GM21423 (cell line): ENCODE results near the gene CARMIL1.
"Not testable (repeated sequence)": the region's sequence is repeated elsewhere in the genome, so short reads cannot be mapped to it uniquely, and the experiment has no call there.

Experiments used
- ATAC-seq: cut with Tn5 transposase; IDR thresholded peaks from one replicate; pipeline ENCODE4 v1.9.1; 2021; ENCODE audit warnings: mild to moderate bottlenecking, moderate library complexity; ENCODE audit not compliant: unreplicated experiment

The CARMIL1 gene

GRCh38 chr6:25548451-25548850 is 269.3 kb downstream of the CARMIL1 start:
- no peak for ATAC-seq

DNA sequence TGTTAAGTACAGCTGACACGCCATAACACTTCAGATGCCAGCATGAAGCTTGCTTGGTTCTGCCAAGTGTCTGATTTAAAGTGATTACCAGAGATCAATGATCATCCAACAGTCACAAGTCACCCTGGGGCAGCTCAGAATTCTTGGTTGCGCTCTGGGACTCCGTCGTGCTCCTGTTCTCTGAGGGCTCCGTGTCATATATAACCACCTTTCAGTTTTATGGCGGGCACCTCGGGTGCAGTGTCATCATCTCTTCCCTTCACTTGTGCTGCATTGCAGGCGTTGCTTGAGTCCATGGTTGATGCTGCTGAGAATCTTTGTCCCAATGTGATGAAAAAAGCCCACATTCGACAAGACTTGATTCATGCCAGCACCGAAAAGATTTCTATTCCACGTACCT is 271.5 kb downstream of the CARMIL1 start:
- no peak for ATAC-seq

DNA sequence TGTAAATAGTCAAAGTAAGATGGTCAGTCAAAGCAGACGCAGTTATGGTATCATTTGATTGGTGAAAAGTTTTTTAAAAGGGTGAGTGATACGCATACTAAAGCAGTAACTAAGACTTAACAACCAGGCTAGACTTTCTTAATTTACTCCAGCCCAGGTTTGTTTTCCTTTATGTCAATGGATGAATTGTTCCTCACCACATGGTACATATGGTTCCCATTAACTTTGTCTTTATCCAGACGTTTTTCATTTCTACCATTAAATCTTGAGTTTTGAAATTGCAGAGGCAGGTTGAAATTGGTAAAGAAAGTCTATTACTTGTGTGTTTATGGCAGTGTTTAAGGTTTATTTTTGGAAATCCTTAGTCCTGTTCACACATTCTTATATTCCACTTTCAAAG is 274.3 kb downstream of the CARMIL1 start:
- ATAC-seq, result no peak

GRCh38 chr6:25555188-25555587 is 276.0 kb downstream of the CARMIL1 start:
- no peak for ATAC-seq

GRCh38 chr6:25556516-25556915 is 277.3 kb downstream of the CARMIL1 start:
- ATAC-seq, result no peak

- no peak for ATAC-seq
These were observed 279.1 kb downstream of the CARMIL1 start for GRCh38 chr6:25558155-25558817.

DNA sequence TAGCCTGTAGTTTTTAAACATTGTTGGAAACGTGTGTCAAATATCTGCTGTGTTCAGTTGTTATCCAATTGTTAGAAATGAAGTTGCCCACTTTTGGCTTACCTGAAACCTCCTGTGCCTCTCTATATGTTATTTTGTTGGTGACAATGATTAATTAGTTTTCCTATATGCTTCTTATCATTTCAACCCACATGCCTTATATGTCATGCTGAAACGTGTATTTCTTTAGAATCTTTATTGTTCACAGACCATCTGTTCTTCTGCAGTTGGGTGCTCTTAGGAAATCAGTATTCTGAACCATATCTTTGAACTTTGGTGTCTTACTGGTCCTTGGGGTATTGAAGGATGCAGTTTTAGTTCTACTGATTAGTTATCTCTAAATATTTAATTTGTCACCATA is 281.7 kb downstream of the CARMIL1 start:
- ATAC-seq, result no peak

DNA sequence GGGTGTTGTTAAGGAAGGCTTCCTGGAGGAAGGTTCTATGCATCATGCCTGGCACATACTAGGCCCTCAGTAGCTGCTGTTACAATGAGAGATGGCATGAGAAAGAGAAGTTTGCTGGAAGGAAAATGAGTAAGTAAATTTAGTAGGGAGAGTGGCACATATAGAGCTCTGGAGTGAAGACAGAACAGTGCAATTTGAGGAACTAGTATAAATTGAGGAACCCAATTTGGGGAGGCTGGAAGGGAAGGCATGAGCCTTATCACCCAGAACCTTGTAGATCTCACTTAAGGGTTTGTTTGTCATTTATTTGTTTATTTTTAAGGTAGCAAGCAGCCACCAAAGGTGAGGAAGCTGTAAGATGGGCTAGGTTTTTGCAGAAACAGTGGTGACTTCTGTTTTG is 285.8 kb downstream of the CARMIL1 start:
- ATAC-seq, result no peak

GRCh38 chr6:25570578-25570977 is 291.4 kb downstream of the CARMIL1 start:
- ATAC-seq, result no peak

- ATAC-seq, result no peak
These were observed 297.7 kb downstream of the CARMIL1 start for GRCh38 chr6:25576919-25577318.

- no peak for ATAC-seq
These were observed 299.4 kb downstream of the CARMIL1 start for GRCh38 chr6:25578538-25578937.

DNA sequence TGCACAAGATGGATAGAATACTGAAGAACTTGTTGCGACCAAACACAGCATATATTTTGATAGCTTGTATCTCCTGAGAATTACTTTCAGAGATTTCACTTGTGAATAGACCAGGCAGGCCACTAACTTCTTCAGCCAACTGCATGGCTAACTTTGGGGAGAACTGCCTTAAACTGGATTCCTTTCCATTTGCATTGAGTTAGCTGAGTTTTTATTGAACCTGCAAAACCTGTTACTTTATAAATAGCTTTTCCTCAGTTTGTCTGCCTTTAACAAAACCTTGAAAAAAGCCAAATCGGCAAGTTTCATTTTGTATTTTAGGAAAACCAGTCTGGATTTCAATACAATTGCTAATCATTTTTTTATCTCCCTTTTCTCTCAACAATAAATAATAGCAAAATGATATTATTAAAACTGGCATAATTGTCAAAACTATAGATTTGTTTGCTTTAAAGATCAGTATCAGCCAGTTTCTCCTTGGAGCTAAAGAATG is 300.3 kb downstream of the CARMIL1 start:
- no peak for ATAC-seq

- no peak for ATAC-seq
These were observed 300.8 kb downstream of the CARMIL1 start for GRCh38 chr6:25579902-25580495.

DNA sequence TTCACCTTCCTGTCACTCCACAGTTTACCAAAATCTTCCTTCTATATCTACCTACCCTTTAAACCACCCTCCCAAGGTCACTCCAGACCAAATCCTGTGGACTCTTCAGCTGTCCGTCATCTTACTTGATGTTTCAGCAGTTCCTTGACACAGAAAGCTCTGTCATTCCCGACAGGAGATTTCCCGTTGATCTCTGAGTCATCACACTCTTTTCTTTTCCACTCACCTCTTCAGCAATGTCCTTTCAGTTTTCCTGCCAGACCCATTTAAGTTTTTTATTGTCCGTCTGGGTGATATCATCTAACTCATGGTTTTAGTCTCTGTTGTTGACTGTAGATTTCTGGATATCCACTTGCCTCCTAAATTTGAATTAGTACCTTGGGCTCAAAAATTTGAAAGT is 302.9 kb downstream of the CARMIL1 start:
- ATAC-seq, result no peak

GRCh38 chr6:25583099-25583498 is 303.9 kb downstream of the CARMIL1 start:
- no peak for ATAC-seq

DNA sequence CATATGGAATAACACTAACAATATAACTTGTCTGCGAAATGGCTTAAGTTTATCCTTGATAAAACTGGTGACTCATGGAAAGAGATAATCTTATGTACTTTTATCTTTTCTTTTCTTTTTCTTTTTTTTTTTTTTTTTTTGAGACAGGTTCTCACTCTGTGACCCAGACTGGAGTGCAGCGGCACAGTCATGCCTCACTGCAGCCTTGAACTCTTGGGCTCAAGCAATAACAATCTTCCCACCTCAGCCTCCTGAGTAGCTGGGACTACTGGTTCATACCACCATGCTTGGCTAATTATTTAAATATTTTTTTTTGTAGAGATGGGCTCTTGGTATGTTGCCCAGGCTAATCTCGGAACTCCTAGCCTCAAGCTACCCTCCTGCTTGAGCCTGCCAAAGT is 304.7 kb downstream of the CARMIL1 start:
- no peak for ATAC-seq

GRCh38 chr6:25585225-25585624 is 306.1 kb downstream of the CARMIL1 start:
- no peak for ATAC-seq

DNA sequence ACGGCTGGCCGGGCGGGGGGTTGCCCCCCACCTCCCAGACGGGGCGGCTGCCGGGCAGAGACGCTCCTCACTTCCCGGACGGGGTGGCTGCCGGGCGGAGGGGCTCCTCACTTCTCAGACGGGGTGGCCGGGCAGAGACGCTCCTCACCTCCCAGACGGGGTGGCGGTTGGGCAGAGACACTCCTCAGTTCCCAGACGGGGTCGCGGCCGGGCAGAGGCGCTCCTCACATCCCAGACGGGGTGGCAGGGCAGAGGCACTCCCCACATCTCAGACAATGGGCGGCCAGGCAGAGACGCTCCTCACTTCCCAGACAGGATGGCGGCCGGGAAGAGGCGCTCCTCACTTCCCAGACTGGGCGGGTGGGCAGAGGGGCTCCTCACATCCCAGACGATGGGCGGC is 306.9 kb downstream of the CARMIL1 start:
- ATAC-seq, result not testable (repeated sequence)

DNA sequence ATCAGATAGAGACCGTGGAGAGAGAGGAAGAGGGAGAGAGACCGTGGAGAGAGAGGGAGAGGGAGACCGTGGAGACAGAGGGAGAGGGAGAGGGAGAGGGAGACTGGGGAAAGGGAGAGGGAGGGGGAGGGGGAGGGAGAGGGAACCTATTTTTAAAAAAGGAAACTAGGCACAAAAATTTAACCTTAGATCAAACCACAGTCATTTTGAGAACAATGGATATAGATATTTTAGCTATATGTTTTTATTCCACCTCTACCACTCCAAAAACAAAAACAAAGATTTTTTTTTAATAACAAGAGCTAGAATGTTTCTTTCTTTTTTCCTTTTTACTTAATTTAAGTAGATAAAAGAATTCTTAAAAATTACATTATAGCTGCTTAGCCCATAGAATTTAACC is 307.8 kb downstream of the CARMIL1 start:
- ATAC-seq, result no peak

DNA sequence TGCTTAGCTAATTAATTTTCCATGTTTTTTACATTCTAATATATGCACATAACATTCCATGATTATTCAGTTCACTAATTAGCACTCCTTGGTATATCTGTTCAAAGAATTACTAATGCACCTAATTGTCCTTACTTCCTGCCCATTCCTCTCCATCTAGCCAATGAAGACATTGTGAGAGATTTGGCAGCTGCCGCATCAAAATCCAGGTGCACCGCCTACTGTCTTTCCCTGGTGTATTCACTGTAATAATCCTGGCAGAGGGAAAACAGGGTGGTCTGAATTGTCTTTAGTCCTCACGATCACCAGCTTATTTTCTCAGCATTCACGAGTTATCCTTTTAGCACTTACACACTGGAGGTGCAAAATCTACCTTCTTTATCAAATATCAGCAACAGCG is 311.8 kb downstream of the CARMIL1 start:
- no peak for ATAC-seq

DNA sequence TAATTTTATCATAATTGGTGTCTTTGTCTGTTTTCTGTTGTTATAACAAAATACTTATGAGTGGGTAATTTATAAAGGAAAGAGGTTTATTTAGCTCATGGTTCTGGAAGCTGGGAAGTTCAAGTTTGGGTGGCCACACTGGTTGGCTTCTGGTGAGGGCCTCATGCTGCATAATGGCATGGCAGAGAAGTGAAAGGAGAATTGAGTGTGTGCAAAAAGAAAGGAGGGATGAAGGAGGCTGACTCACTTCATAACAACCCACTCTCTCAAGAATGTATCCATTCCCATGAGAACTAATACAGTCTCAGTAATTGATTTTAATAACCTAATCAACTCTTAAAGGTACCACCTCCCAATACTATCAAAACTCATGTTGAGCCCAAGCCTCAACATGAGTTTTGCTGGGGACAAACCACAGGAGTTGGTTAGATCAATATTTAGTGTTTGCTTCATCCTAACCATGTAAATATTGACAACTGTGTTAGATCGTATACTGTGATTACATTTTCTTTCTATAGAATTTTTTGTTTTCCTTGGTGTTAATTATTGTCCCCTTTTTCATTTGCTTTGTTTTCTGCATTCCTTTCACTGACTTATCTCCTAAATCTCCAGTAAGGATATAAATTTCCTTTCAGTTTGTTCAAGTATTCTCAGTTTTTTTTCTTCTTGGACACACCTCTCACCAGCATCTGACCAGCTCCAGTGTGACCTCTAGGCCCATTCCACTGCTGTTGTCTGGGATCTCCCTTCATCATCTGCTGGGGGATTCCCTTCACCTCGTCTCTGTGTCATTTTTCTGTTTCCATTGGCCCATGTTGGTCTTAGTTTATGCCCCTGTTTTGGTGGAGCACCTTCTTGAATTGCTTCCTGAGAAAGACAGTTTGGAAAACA is 318.0 kb downstream of the CARMIL1 start:
- ATAC-seq, result no peak
